ENCODE data around the gene TSGA10IP. TPM values are rescaled to one million over a fixed set of nuclear protein-coding genes. Genes with fewer than 3 reads are reported as not detected.

Gene TSGA10IP
- 0.48 TPM for polyA plus RNA-seq (2013)

DNA sequence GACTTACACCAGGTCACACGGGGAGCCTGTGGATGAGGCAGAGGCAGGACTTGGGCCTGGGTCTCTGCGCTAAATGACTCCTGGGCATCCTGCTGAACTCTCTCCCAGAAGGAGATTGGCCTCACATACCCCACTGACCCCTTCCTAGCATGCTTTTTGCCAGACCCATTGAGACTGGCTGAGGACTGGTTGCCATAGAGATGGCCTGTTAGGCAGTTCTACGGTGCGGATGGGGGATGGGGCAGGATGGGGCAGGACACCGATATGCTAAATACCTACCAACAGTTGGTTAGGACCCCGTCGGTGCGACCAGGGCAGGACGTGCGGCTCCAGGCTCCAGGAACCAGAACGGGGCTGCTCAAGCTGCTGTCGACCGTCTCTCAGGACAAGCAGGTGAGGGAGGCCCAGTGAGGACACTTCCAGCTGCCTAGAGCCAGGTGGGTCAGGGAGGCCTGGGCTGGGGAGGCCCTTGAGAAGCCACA is at the start of gene TSGA10IP:
TSGA10IP (plus strand) TSS at position 51 of the 482 bp plus-strand sequence; CDS start at position 247, 196 bp downstream.
- Histone ChIP-seq H3K27me3 (replicated peaks in 2 of 5; ENCODE audit: control insufficient read depth in 4 of 5, insufficient read depth in 5 of 5, low read length in 4 of 5) (no peaks in the 10 kb centered on the region), H3K4me1 (ENCODE audit: control extremely low read depth in 1 of 4, control insufficient read depth in 4 of 4, insufficient read depth in 4 of 4, low read length in 3 of 4) (peaks cover 0 to 18% (median 4%) of the 10 kb centered on the region in 4 experiments), H3K9me3 (ENCODE audit: control extremely low read depth in 1 of 5, control insufficient read depth in 4 of 5, insufficient read depth in 2 of 5, low read depth in 1 of 5, low read length in 4 of 5) (no peaks in the 10 kb centered on the region), H3K4me3 (ENCODE audit: control insufficient read depth in 1 of 7, extremely low read depth in 1 of 7, insufficient read depth in 4 of 7, low read depth in 2 of 7, low read length in 6 of 7) (no peak within 1 kb of the TSS), H3K36me3 (ENCODE audit: control insufficient read depth in 4 of 4, insufficient read depth in 4 of 4, low read length in 3 of 4) (no peaks in the 10 kb centered on the region), H3K27ac (ENCODE audit: insufficient read depth in 1 of 2, low read depth in 1 of 2, low read length in 2 of 2, poor library complexity in 1 of 2, severe bottlenecking in 2 of 2) (no peak within 1 kb of the TSS)
- no peak for DNase-seq
- CTCF ChIA-PET, result no interaction called here
- WGBS (ENCODE audit: insufficient coverage), result 94% methylated on average over 13 of the region's 13 CpGs
- POLR2A ChIA-PET, result no interaction called here

GRCh38 chr11:65895482-65895981 is 49.7 kb upstream of the TSGA10IP start:
- Histone ChIP-seq H3K4me3 (ENCODE audit: control insufficient read depth in 1 of 7, extremely low read depth in 1 of 7, insufficient read depth in 4 of 7, low read depth in 2 of 7, low read length in 6 of 7) (no peak overlapping the region), H3K27me3 (replicated peaks in 2 of 5; ENCODE audit: control insufficient read depth in 4 of 5, insufficient read depth in 5 of 5, low read length in 4 of 5) (no peaks in the 10 kb centered on the region), H3K36me3 (ENCODE audit: control insufficient read depth in 4 of 4, insufficient read depth in 4 of 4, low read length in 3 of 4) (peaks cover 0 to 13% (median 5%) of the 10 kb centered on the region in 4 experiments), H3K27ac (ENCODE audit: insufficient read depth in 1 of 2, low read depth in 1 of 2, low read length in 2 of 2, poor library complexity in 1 of 2, severe bottlenecking in 2 of 2) (no peak overlapping the region), H3K9me3 (ENCODE audit: control extremely low read depth in 1 of 5, control insufficient read depth in 4 of 5, insufficient read depth in 2 of 5, low read depth in 1 of 5, low read length in 4 of 5) (no peaks in the 10 kb centered on the region), H3K4me1 (ENCODE audit: control extremely low read depth in 1 of 4, control insufficient read depth in 4 of 4, insufficient read depth in 4 of 4, low read length in 3 of 4) (peaks cover 5 to 64% (median 61%) of the 10 kb centered on the region in 4 experiments)
- ChIA-PET POLR2A (no interaction called here), CTCF (interaction anchor here (4.3 kb wide), 1 partner anchor 10 kb away, joined by 41 read pairs; the partner anchor contains the start of gene FIBP)
- WGBS (ENCODE audit: insufficient coverage), result 96% methylated on average over 3 of the region's 5 CpGs
- DNase-seq, result no peak

- H3K4me1 ChIP-seq (ENCODE audit: control extremely low read depth in 1 of 4, control insufficient read depth in 4 of 4, insufficient read depth in 4 of 4, low read length in 3 of 4), result peaks cover 5 to 64% (median 55%) of the 10 kb centered on the region in 4 experiments
- CTCF ChIA-PET, result interaction anchor here (0.9 to 4.3 kb wide), 3 partner anchors 10 to 184 kb away, joined by 3 to 41 read pairs (median 4); partner anchors contain the start of genes FIBP and KAT5
- H3K4me3 ChIP-seq (ENCODE audit: control insufficient read depth in 1 of 7, extremely low read depth in 1 of 7, insufficient read depth in 4 of 7, low read depth in 2 of 7, low read length in 6 of 7), result no peak overlapping the region
- POLR2A ChIA-PET, result interaction anchor here (0.6 to 1.0 kb wide), 2 partner anchors 19 to 87 kb away, joined by 4 read pairs; no protein-coding TSS in a partner anchor
- no peaks in the 10 kb centered on the region for H3K9me3 ChIP-seq (ENCODE audit: control extremely low read depth in 1 of 5, control insufficient read depth in 4 of 5, insufficient read depth in 2 of 5, low read depth in 1 of 5, low read length in 4 of 5)
- H3K27me3 ChIP-seq (replicated peaks in 2 of 5; ENCODE audit: control insufficient read depth in 4 of 5, insufficient read depth in 5 of 5, low read length in 4 of 5), result no peaks in the 10 kb centered on the region
- no peak for DNase-seq
- peaks cover 0 to 13% (median 5%) of the 10 kb centered on the region in 4 experiments for H3K36me3 ChIP-seq (ENCODE audit: control insufficient read depth in 4 of 4, insufficient read depth in 4 of 4, low read length in 3 of 4)
- WGBS (ENCODE audit: insufficient coverage), result 97% methylated on average over 12 of the region's 14 CpGs
- no peak overlapping the region for H3K27ac ChIP-seq (ENCODE audit: insufficient read depth in 1 of 2, low read depth in 1 of 2, low read length in 2 of 2, poor library complexity in 1 of 2, severe bottlenecking in 2 of 2)
Observed at GRCh38 chr11:65896034-65896999, 49.0 kb upstream of the TSGA10IP start.

- WGBS (ENCODE audit: insufficient coverage), result 98% methylated on average over 4 of the region's 4 CpGs
- ChIA-PET CTCF (interaction anchor here (0.9 to 4.3 kb wide), 3 partner anchors 11 to 185 kb away, joined by 3 to 41 read pairs (median 4); partner anchors contain the start of genes FIBP and KAT5), POLR2A (interaction anchor here (1.0 kb wide), 1 partner anchor 19 kb away, joined by 4 read pairs; no protein-coding TSS in a partner anchor)
- Histone ChIP-seq H3K27ac (ENCODE audit: insufficient read depth in 1 of 2, low read depth in 1 of 2, low read length in 2 of 2, poor library complexity in 1 of 2, severe bottlenecking in 2 of 2) (no peak overlapping the region), H3K4me1 (ENCODE audit: control extremely low read depth in 1 of 4, control insufficient read depth in 4 of 4, insufficient read depth in 4 of 4, low read length in 3 of 4) (peaks cover 3 to 59% (median 52%) of the 10 kb centered on the region in 4 experiments), H3K36me3 (ENCODE audit: control insufficient read depth in 4 of 4, insufficient read depth in 4 of 4, low read length in 3 of 4) (peaks cover 0 to 13% (median 5%) of the 10 kb centered on the region in 4 experiments), H3K4me3 (ENCODE audit: control insufficient read depth in 1 of 7, extremely low read depth in 1 of 7, insufficient read depth in 4 of 7, low read depth in 2 of 7, low read length in 6 of 7) (no peak overlapping the region), H3K27me3 (replicated peaks in 2 of 5; ENCODE audit: control insufficient read depth in 4 of 5, insufficient read depth in 5 of 5, low read length in 4 of 5) (no peaks in the 10 kb centered on the region), H3K9me3 (ENCODE audit: control extremely low read depth in 1 of 5, control insufficient read depth in 4 of 5, insufficient read depth in 2 of 5, low read depth in 1 of 5, low read length in 4 of 5) (no peaks in the 10 kb centered on the region)
- no peak for DNase-seq
Observed at GRCh38 chr11:65897020-65897471, 48.2 kb upstream of the TSGA10IP start.

DNA sequence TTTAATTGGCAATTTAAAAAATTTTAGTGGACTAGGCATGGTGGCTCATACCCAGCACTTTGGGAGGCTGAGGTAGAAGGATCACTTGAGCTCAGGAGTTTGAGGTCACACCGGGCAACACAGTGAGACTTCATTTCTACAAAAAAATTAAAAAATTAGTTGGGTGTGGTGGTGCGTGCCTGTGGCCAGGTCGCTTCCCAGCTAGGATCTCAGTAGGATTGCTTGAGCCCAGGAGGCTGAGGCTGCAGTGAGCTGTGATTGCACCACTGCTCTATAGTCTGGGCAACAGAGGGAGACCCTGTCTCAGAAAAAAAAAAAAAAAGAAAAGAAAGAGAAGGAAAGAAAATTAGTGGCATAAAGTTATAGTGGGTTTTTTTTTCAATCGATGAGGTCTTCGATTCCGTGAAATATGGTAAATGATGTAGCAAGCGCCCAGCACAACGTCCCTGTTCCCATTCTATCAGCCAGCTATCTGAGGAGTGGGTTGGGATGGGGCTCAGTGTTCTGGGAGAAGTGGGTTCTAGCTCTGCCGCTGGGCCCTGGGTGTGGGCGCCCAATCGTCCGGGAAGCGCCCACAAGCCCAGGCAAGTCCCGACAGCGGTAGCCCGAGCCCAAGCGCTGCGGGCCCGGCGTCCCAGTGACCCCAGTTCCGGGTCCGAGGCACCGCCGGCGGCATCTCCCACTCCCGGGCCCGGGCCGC is 46.5 kb upstream of the TSGA10IP start:
- peaks cover 0 to 9% (median 0%) of the 10 kb centered on the region in 4 experiments for H3K36me3 ChIP-seq (ENCODE audit: control insufficient read depth in 4 of 4, insufficient read depth in 4 of 4, low read length in 3 of 4)
- H3K9me3 ChIP-seq (ENCODE audit: control extremely low read depth in 1 of 5, control insufficient read depth in 4 of 5, insufficient read depth in 2 of 5, low read depth in 1 of 5, low read length in 4 of 5), result no peaks in the 10 kb centered on the region
- CTCF ChIA-PET, result interaction anchor here (0.9 to 4.8 kb wide), 8 partner anchors 9 to 29 kb away, joined by 3 to 41 read pairs (median 5); partner anchors contain the start of genes CCDC85B and FIBP
- WGBS (ENCODE audit: insufficient coverage), result 28% methylated on average over 18 of the region's 28 CpGs
- H3K4me1 ChIP-seq (ENCODE audit: control extremely low read depth in 1 of 4, control insufficient read depth in 4 of 4, insufficient read depth in 4 of 4, low read length in 3 of 4), result peaks cover 3 to 58% (median 49%) of the 10 kb centered on the region in 4 experiments
- no peak for DNase-seq
- H3K4me3 ChIP-seq (ENCODE audit: control insufficient read depth in 1 of 7, extremely low read depth in 1 of 7, insufficient read depth in 4 of 7, low read depth in 2 of 7, low read length in 6 of 7), result peak overlapping the region; percentile 55 to 89 (median 77)
- peak overlapping the region in 1 of 2 experiments; percentile 77 for H3K27ac ChIP-seq (ENCODE audit: insufficient read depth in 1 of 2, low read depth in 1 of 2, low read length in 2 of 2, poor library complexity in 1 of 2, severe bottlenecking in 2 of 2)
- POLR2A ChIA-PET, result interaction anchor here (0.6 to 5.5 kb wide), 4 partner anchors 8 to 63 kb away, joined by 3 to 33 read pairs (median 5); partner anchors contain the start of genes CCDC85B and SART1
- H3K27me3 ChIP-seq (replicated peaks in 2 of 5; ENCODE audit: control insufficient read depth in 4 of 5, insufficient read depth in 5 of 5, low read length in 4 of 5), result no peaks in the 10 kb centered on the region

GRCh38 chr11:65899356-65900124 is 45.7 kb upstream of the TSGA10IP start:
- peak; percentile 76 to 92 (median 88) for DNase-seq
- peak overlapping the region; percentile 55 to 89 (median 77) for H3K4me3 ChIP-seq (ENCODE audit: control insufficient read depth in 1 of 7, extremely low read depth in 1 of 7, insufficient read depth in 4 of 7, low read depth in 2 of 7, low read length in 6 of 7)
- peak overlapping the region; percentile 33 to 77 for H3K27ac ChIP-seq (ENCODE audit: insufficient read depth in 1 of 2, low read depth in 1 of 2, low read length in 2 of 2, poor library complexity in 1 of 2, severe bottlenecking in 2 of 2)
- H3K4me1 ChIP-seq (ENCODE audit: control extremely low read depth in 1 of 4, control insufficient read depth in 4 of 4, insufficient read depth in 4 of 4, low read length in 3 of 4), result peaks cover 0 to 52% (median 41%) of the 10 kb centered on the region in 4 experiments
- POLR2A ChIA-PET, result interaction anchor here (0.6 to 5.5 kb wide), 8 partner anchors 8 to 62 kb away, joined by 3 to 33 read pairs (median 5); partner anchors contain the start of genes C11orf68, CCDC85B and SART1
- H3K27me3 ChIP-seq (replicated peaks in 2 of 5; ENCODE audit: control insufficient read depth in 4 of 5, insufficient read depth in 5 of 5, low read length in 4 of 5), result no peaks in the 10 kb centered on the region
- WGBS (ENCODE audit: insufficient coverage), result 4% methylated on average over 50 of the region's 78 CpGs
- CTCF ChIA-PET, result interaction anchor here (1.3 to 4.8 kb wide), 5 partner anchors 9 to 30 kb away, joined by 3 to 41 read pairs (median 14); partner anchors contain the start of genes CCDC85B and FIBP
- H3K9me3 ChIP-seq (ENCODE audit: control extremely low read depth in 1 of 5, control insufficient read depth in 4 of 5, insufficient read depth in 2 of 5, low read depth in 1 of 5, low read length in 4 of 5), result no peaks in the 10 kb centered on the region
- peaks cover 0 to 9% (median 0%) of the 10 kb centered on the region in 4 experiments for H3K36me3 ChIP-seq (ENCODE audit: control insufficient read depth in 4 of 4, insufficient read depth in 4 of 4, low read length in 3 of 4)

Data from common myeloid progenitor, CD34-positive (primary cell).